ENCODE measurements around the gene COQ8B. TPM values are rescaled to one million over a fixed set of nuclear protein-coding genes. Genes with fewer than 3 reads are reported as not detected.

The COQ8B gene
- total RNA-seq, 1 experiment from 2014 or later: 62.9 TPM

- TF ChIP-seq, protein P1, sequence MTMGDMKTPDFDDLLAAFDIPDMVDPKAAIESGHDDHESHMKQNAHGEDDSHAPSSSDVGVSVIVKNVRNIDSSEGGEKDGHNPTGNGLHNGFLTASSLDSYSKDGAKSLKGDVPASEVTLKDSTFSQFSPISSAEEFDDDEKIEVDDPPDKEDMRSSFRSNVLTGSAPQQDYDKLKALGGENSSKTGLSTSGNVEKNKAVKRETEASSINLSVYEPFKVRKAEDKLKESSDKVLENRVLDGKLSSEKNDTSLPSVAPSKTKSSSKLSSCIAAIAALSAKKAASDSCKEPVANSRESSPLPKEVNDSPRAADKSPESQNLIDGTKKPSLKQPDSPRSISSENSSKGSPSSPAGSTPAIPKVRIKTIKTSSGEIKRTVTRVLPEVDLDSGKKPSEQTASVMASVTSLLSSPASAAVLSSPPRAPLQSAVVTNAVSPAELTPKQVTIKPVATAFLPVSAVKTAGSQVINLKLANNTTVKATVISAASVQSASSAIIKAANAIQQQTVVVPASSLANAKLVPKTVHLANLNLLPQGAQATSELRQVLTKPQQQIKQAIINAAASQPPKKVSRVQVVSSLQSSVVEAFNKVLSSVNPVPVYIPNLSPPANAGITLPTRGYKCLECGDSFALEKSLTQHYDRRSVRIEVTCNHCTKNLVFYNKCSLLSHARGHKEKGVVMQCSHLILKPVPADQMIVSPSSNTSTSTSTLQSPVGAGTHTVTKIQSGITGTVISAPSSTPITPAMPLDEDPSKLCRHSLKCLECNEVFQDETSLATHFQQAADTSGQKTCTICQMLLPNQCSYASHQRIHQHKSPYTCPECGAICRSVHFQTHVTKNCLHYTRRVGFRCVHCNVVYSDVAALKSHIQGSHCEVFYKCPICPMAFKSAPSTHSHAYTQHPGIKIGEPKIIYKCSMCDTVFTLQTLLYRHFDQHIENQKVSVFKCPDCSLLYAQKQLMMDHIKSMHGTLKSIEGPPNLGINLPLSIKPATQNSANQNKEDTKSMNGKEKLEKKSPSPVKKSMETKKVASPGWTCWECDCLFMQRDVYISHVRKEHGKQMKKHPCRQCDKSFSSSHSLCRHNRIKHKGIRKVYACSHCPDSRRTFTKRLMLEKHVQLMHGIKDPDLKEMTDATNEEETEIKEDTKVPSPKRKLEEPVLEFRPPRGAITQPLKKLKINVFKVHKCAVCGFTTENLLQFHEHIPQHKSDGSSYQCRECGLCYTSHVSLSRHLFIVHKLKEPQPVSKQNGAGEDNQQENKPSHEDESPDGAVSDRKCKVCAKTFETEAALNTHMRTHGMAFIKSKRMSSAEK (CRISPR knock-in tag; IDR thresholded peaks at IDR 0.05; ENCODE audit: borderline replicate concordance): no peak
- TF ChIP-seq USF2 (CRISPR knock-in tag; IDR thresholded peaks at IDR 0.05): peak; percentile 58; the same call in 1 of the 2 replicates
- no peak for TF ChIP-seq ZBTB43 (CRISPR knock-in tag; IDR thresholded peaks at IDR 0.05)
- no peak for TF ChIP-seq CBFB (CRISPR knock-in tag; IDR thresholded peaks at IDR 0.05; ENCODE audit: low read depth)
- TF ChIP-seq SOX15 (CRISPR knock-in tag; IDR thresholded peaks at IDR 0.05): no peak
- TF ChIP-seq CREM (CRISPR knock-in tag; IDR thresholded peaks at IDR 0.05): no peak
- no peak for TF ChIP-seq NR1H2 (CRISPR knock-in tag; IDR thresholded peaks at IDR 0.05)
- TF ChIP-seq ZNF671 (CRISPR knock-in tag; IDR thresholded peaks at IDR 0.05): no peak
- no peak for TF ChIP-seq MXD4 (CRISPR knock-in tag; IDR thresholded peaks at IDR 0.05; ENCODE audit: borderline replicate concordance)
- TF ChIP-seq, protein P2, sequence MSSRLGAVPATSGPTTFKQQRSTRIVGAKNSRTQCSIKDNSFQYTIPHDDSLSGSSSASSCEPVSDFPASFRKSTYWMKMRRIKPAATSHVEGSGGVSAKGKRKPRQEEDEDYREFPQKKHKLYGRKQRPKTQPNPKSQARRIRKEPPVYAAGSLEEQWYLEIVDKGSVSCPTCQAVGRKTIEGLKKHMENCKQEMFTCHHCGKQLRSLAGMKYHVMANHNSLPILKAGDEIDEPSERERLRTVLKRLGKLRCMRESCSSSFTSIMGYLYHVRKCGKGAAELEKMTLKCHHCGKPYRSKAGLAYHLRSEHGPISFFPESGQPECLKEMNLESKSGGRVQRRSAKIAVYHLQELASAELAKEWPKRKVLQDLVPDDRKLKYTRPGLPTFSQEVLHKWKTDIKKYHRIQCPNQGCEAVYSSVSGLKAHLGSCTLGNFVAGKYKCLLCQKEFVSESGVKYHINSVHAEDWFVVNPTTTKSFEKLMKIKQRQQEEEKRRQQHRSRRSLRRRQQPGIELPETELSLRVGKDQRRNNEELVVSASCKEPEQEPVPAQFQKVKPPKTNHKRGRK (CRISPR knock-in tag; IDR thresholded peaks at IDR 0.05; ENCODE audit: borderline replicate concordance): no peak
- no peak for TF ChIP-seq GABPB1 (CRISPR knock-in tag; IDR thresholded peaks at IDR 0.05)
- no peak for TF ChIP-seq NFATC4 (CRISPR knock-in tag; IDR thresholded peaks at IDR 0.05)
Measured at GRCh38 chr19:40737102-40737644, 20.5 kb upstream of the COQ8B start (continued).

- no peaks in the 10 kb centered on the region for H3K27me3 Mint-ChIP-seq (ENCODE audit: low read depth)
- no peak for DNase-seq (ENCODE audit: low spot score)
- ChIA-PET POLR2A (no interaction called here), CTCF (no interaction called here)
- ATAC-seq: no peak
- no peak overlapping the region for H3K4me3 Mint-ChIP-seq
- H3K9me3 Mint-ChIP-seq: no peaks in the 10 kb centered on the region
- no peak for TF ChIP-seq SMAD4 (CRISPR knock-in tag; IDR thresholded peaks at IDR 0.05)
- no peak for TF ChIP-seq TEAD4 (CRISPR knock-in tag; IDR thresholded peaks at IDR 0.05)
- TF ChIP-seq ZNF396 (CRISPR knock-in tag; IDR thresholded peaks at IDR 0.05; ENCODE audit: borderline replicate concordance): no peak
- TF ChIP-seq, protein P3, sequence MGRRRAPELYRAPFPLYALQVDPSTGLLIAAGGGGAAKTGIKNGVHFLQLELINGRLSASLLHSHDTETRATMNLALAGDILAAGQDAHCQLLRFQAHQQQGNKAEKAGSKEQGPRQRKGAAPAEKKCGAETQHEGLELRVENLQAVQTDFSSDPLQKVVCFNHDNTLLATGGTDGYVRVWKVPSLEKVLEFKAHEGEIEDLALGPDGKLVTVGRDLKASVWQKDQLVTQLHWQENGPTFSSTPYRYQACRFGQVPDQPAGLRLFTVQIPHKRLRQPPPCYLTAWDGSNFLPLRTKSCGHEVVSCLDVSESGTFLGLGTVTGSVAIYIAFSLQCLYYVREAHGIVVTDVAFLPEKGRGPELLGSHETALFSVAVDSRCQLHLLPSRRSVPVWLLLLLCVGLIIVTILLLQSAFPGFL (CRISPR knock-in tag; IDR thresholded peaks at IDR 0.05; ENCODE audit: borderline replicate concordance): no peak
- TF ChIP-seq MLX (CRISPR knock-in tag; IDR thresholded peaks at IDR 0.05): no peak
- no peak for TF ChIP-seq AFF4 (CRISPR knock-in tag; IDR thresholded peaks at IDR 0.05; ENCODE audit: borderline replicate concordance)
- no peak for TF ChIP-seq ZNF317 (CRISPR knock-in tag; IDR thresholded peaks at IDR 0.05; ENCODE audit: borderline replicate concordance, low read depth)
- TF ChIP-seq OVOL2 (CRISPR knock-in tag; IDR thresholded peaks at IDR 0.05; ENCODE audit: borderline replicate concordance): no peak
- TF ChIP-seq, protein P4, sequence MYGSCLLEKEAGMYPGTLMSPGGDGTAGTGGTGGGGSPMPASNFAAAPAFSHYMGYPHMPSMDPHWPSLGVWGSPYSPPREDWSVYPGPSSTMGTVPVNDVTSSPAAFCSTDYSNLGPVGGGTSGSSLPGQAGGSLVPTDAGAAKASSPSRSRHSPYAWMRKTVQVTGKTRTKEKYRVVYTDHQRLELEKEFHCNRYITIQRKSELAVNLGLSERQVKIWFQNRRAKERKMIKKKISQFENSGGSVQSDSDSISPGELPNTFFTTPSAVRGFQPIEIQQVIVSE (CRISPR knock-in tag; IDR thresholded peaks at IDR 0.05; ENCODE audit: borderline replicate concordance): no peak
- no peak for TF ChIP-seq RORB (CRISPR knock-in tag; IDR thresholded peaks at IDR 0.05)
- no peak for TF ChIP-seq ETV6 (CRISPR knock-in tag; IDR thresholded peaks at IDR 0.05)
- no peak overlapping the region for H3K27ac Mint-ChIP-seq
- peaks cover 2% of the 10 kb centered on the region for H3K4me1 Mint-ChIP-seq
- peaks cover 43% of the 10 kb centered on the region for H3K36me3 Mint-ChIP-seq
Measured at GRCh38 chr19:40736661-40737060, 20.0 kb upstream of the COQ8B start.

Measured in WTC11 (cell line).